Neutrophil (primary cell): ENCODE results near the gene LMAN2.
A peak's percentile ranks its signal among the peaks of the same experiment; 100 is the strongest.

Source experiments
- H3K27ac ChIP-seq: fragments of 200-600 bp; sonication (generic); 2 replicates; pipeline ENCODE4 v1.5.1; 2016; ENCODE audit warnings: mild to moderate bottlenecking, moderate library complexity
- H3K27me3 ChIP-seq: fragments of 200-600 bp; sonication (generic); 2 replicates; pipeline ENCODE4 v1.6.0; 2016; ENCODE audit warnings: mild to moderate bottlenecking
- H3K36me3 ChIP-seq: fragments of 200-600 bp; sonication (generic); 2 replicates; pipeline ENCODE4 v1.5.1; 2017
- H3K4me1 ChIP-seq, 2 experiments: fragments of 200-600 bp in 1 of 2; sonication (generic) in 1 of 2; 1 replicate in 1 of 2; 2 replicates in 1 of 2; pipeline versions ENCODE4 v1.5.1 to v1.6.1; 2013 to 2016; ENCODE audit warnings: low read depth in 1 of 2, low read length in 1 of 2, mild to moderate bottlenecking in 1 of 2, moderate library complexity in 1 of 2; ENCODE audit not compliant: control insufficient read depth in 1 of 2, insufficient read depth in 1 of 2
- H3K4me3 ChIP-seq, 2 experiments: fragments of 200-600 bp in 1 of 2; sonication (generic) in 1 of 2; 1 replicate in 1 of 2; 2 replicates in 1 of 2; pipeline ENCODE4 v1.5.1; 2013 to 2016; ENCODE audit warnings: low read depth in 1 of 2, low read length in 1 of 2, mild to moderate bottlenecking in 1 of 2, moderate library complexity in 1 of 2
- H3K9me3 ChIP-seq: fragments of 200-600 bp; sonication (generic); 2 replicates; pipeline ENCODE4 v1.5.1; 2016
- CTCF ChIP-seq: fragments of 200-600 bp; sonication (generic); IDR thresholded peaks from 2 replicates; pipeline ENCODE4 v1.5.1; 2016; ENCODE audit warnings: antibody characterized with exemption

The LMAN2 gene

GRCh38 chr5:177354711-177355110 is 3.2 kb upstream of the LMAN2 start:
- Histone ChIP-seq H3K27ac (peak overlapping the region; percentile 93), H3K27me3 (no peaks in the 10 kb centered on the region), H3K4me3 (peak overlapping the region in 1 of 2 experiments; percentile 82), H3K36me3 (peaks cover 7% of the 10 kb centered on the region), H3K9me3 (no peaks in the 10 kb centered on the region), H3K4me1 (peaks cover 81 to 93% of the 10 kb centered on the region in 2 experiments)
- no peak for TF ChIP-seq CTCF

GRCh38 chr5:177354256-177354655 is 2.8 kb upstream of the LMAN2 start:
- H3K27me3 ChIP-seq: no peaks in the 10 kb centered on the region
- H3K9me3 ChIP-seq: no peaks in the 10 kb centered on the region
- peak overlapping the region; percentile 93 for H3K27ac ChIP-seq
- H3K4me3 ChIP-seq: no peak overlapping the region
- TF ChIP-seq CTCF: no peak
- peaks cover 81 to 93% of the 10 kb centered on the region in 2 experiments for H3K4me1 ChIP-seq
- H3K36me3 ChIP-seq: peaks cover 9% of the 10 kb centered on the region

- Histone ChIP-seq H3K27ac (peak overlapping the region; percentile 97), H3K4me1 (peaks cover 84 to 86% of the 10 kb centered on the region in 2 experiments), H3K4me3 (peak overlapping the region in 1 of 2 experiments; percentile 21), H3K27me3 (no peaks in the 10 kb centered on the region), H3K9me3 (no peaks in the 10 kb centered on the region), H3K36me3 (peaks cover 14% of the 10 kb centered on the region)
- no peak for TF ChIP-seq CTCF
These were observed 1.6 kb upstream of the LMAN2 start for GRCh38 chr5:177353093-177353492.

GRCh38 chr5:177350776-177351391 is 584 bp downstream of the LMAN2 start:
- TF ChIP-seq CTCF: no peak
- H3K4me3 ChIP-seq: peak overlapping the region; percentile 81 to 97
- H3K9me3 ChIP-seq: no peaks in the 10 kb centered on the region
- H3K36me3 ChIP-seq: peaks cover 18% of the 10 kb centered on the region
- H3K4me1 ChIP-seq: peaks cover 67% of the 10 kb centered on the region in 2 experiments
- H3K27ac ChIP-seq: peak overlapping the region; percentile 97
- no peaks in the 10 kb centered on the region for H3K27me3 ChIP-seq

GRCh38 chr5:177349762-177350161 is 1.7 kb downstream of the LMAN2 start:
- peak overlapping the region; percentile 13 for H3K27ac ChIP-seq
- H3K27me3 ChIP-seq: no peaks in the 10 kb centered on the region
- no peaks in the 10 kb centered on the region for H3K9me3 ChIP-seq
- peaks cover 55 to 56% of the 10 kb centered on the region in 2 experiments for H3K4me1 ChIP-seq
- peak overlapping the region; percentile 81 to 97 for H3K4me3 ChIP-seq
- no peak for TF ChIP-seq CTCF
- peaks cover 18% of the 10 kb centered on the region for H3K36me3 ChIP-seq

DNA sequence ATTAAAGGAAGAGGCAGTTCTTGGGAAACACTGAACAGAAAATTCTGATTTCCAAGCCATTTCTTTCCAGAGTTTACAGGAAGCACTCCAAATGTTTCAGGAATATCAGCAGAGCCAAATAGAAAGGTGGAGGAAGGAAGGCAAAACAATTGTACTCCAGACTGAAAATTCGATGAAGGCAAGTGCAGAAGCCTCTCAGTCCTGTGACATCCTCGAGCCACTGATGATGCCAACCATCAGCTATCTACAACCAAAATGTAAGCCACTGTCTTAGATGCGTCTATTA is 2.2 kb downstream of the LMAN2 start:
- no peak for TF ChIP-seq CTCF
- Histone ChIP-seq H3K9me3 (no peaks in the 10 kb centered on the region), H3K27me3 (no peaks in the 10 kb centered on the region), H3K36me3 (peaks cover 22% of the 10 kb centered on the region), H3K4me3 (no peak overlapping the region), H3K4me1 (peaks cover 51% of the 10 kb centered on the region in 2 experiments), H3K27ac (peak overlapping the region; percentile 13)
